ENCODE results near the gene RFX2. TPM values are rescaled to one million over a fixed set of nuclear protein-coding genes. Genes with fewer than 3 reads are reported as not detected.

The RFX2 gene
- total RNA-seq, 2 donors from 2014 or later = 6.6 to 11.0 TPM

DNA sequence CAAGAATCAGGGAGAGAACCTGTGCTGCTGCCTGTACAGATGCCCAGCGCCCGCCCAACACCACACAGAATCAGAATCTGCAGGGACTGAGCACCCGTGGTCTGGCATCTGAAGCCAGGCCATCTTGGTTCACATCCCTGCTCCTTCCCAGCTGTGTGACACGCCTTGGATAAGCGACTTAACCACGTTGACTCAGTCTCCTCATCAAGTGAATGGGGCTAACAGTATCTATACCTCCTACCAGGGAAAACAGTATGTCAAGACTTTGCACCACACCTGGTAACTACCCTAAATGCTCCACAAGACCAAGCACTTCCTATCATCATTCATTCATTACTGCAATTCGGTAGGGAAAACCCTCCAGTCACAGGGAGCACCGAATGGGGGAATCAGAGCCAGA lies 133.5 kb downstream of the RFX2 start:
- H3K9me3 Mint-ChIP-seq = no peaks in the 10 kb centered on the region
- TF ChIP-seq, protein P1, sequence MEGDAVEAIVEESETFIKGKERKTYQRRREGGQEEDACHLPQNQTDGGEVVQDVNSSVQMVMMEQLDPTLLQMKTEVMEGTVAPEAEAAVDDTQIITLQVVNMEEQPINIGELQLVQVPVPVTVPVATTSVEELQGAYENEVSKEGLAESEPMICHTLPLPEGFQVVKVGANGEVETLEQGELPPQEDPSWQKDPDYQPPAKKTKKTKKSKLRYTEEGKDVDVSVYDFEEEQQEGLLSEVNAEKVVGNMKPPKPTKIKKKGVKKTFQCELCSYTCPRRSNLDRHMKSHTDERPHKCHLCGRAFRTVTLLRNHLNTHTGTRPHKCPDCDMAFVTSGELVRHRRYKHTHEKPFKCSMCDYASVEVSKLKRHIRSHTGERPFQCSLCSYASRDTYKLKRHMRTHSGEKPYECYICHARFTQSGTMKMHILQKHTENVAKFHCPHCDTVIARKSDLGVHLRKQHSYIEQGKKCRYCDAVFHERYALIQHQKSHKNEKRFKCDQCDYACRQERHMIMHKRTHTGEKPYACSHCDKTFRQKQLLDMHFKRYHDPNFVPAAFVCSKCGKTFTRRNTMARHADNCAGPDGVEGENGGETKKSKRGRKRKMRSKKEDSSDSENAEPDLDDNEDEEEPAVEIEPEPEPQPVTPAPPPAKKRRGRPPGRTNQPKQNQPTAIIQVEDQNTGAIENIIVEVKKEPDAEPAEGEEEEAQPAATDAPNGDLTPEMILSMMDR (conservative IDR thresholded peaks at IDR 0.05) = no peak
- Histone ChIP-seq H3K4me1 (ENCODE audit: control insufficient read depth, insufficient read depth, low read length) (peaks cover 3% of the 10 kb centered on the region), H3K27me3 (ENCODE audit: control insufficient read depth, insufficient read depth, low read length, poor library complexity, severe bottlenecking) (no peaks in the 10 kb centered on the region), H3K4me3 (ENCODE audit: low read length) (peak overlapping the region; percentile 88), H3K36me3 (ENCODE audit: control insufficient read depth, insufficient read depth, low read length) (peaks cover 30% of the 10 kb centered on the region), H3K9me3 (ENCODE audit: control insufficient read depth, low read length) (no peaks in the 10 kb centered on the region), H3K9ac (ENCODE audit: extremely low read depth, low read length, poor library complexity, severe bottlenecking) (peak overlapping the region; percentile 90), H3K27ac (ENCODE audit: low read depth, low read length) (no peak overlapping the region)
- 57 to 68% methylated on average over 7 to 8 of the region's 8 CpGs for WGBS, 2 experiments (ENCODE audit: insufficient coverage in 1 of 2, insufficient read length in 1 of 2)
- H3K4me1 Mint-ChIP-seq = peaks cover 14% of the 10 kb centered on the region
- no peaks in the 10 kb centered on the region for H3K27me3 Mint-ChIP-seq (ENCODE audit: insufficient read depth)
- no peak for DNase-seq
- H3K27ac Mint-ChIP-seq = peak overlapping the region; percentile 94
- peak overlapping the region; percentile 93 for H3K4me3 Mint-ChIP-seq
- H3K36me3 Mint-ChIP-seq (ENCODE audit: low read depth) = peaks cover 16% of the 10 kb centered on the region

DNA sequence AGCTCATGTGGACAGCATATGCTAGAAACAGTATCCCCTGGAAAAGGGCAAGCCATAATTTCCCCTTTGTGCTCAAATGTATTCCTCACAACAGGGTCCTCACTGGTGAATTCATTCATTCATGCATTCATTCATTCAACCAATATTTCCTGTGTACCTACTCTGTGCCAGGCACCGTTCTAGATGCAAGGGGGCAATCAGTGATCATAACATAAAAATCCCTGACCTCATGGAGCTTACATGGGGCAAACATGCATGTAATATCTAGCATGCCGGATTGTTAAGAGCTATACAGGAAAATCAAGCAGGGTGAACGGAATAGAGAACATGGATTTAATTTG lies 134.9 kb downstream of the RFX2 start:
- WGBS, 2 experiments (ENCODE audit: insufficient coverage in 1 of 2, insufficient read length in 1 of 2) = 94% methylated on average over 3 of the region's 3 CpGs
- Histone ChIP-seq H3K27ac (ENCODE audit: low read depth, low read length) (no peak overlapping the region), H3K4me3 (ENCODE audit: low read length) (peak overlapping the region; percentile 3), H3K27me3 (ENCODE audit: control insufficient read depth, insufficient read depth, low read length, poor library complexity, severe bottlenecking) (no peaks in the 10 kb centered on the region), H3K9me3 (ENCODE audit: control insufficient read depth, low read length) (no peaks in the 10 kb centered on the region), H3K36me3 (ENCODE audit: control insufficient read depth, insufficient read depth, low read length) (peaks cover 34% of the 10 kb centered on the region), H3K4me1 (ENCODE audit: control insufficient read depth, insufficient read depth, low read length) (peaks cover 3% of the 10 kb centered on the region), H3K9ac (ENCODE audit: extremely low read depth, low read length, poor library complexity, severe bottlenecking) (no peak overlapping the region)
- H3K4me3 Mint-ChIP-seq = peak overlapping the region; percentile 93
- no peak for DNase-seq
- H3K36me3 Mint-ChIP-seq (ENCODE audit: low read depth) = peaks cover 19% of the 10 kb centered on the region
- no peaks in the 10 kb centered on the region for H3K9me3 Mint-ChIP-seq
- H3K4me1 Mint-ChIP-seq = peaks cover 14% of the 10 kb centered on the region
- H3K27ac Mint-ChIP-seq = no peak overlapping the region
- TF ChIP-seq, protein P1 (conservative IDR thresholded peaks at IDR 0.05) = no peak
- H3K27me3 Mint-ChIP-seq (ENCODE audit: insufficient read depth) = no peaks in the 10 kb centered on the region

DNA sequence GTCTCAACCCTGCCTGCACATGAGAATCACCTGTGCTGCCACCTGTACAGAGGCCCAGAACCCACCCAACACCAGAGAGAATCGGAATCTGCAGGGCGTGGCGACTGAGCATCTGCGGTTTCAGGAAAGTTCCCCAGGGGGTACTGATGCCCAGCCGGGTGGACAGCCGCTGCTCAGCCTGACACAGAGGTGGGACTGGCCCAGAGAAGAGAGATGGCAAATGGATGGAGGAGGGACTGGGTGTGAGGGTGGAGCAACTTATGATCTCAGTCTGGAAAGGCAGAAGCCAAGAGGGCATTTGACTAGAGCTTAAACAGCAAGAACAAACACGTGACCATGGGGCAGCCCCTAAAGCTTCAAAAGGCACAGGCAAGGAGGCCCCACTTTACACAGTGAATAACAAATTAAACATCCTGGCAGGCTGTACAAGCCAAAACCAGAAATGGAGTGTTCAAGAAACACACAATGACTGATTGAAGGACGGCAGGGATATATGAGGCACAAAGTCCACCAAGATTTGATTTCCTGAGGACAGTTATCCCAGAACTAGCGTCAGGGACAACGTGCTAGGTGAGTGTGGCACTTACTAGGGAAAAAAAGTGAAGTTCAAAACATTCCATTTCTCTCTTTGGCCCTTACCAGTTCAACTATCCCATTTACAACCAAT lies 135.4 kb downstream of the RFX2 start:
- Histone ChIP-seq H3K9ac (ENCODE audit: extremely low read depth, low read length, poor library complexity, severe bottlenecking) (no peak overlapping the region), H3K27ac (ENCODE audit: low read depth, low read length) (no peak overlapping the region), H3K36me3 (ENCODE audit: control insufficient read depth, insufficient read depth, low read length) (peaks cover 36% of the 10 kb centered on the region), H3K27me3 (ENCODE audit: control insufficient read depth, insufficient read depth, low read length, poor library complexity, severe bottlenecking) (no peaks in the 10 kb centered on the region), H3K9me3 (ENCODE audit: control insufficient read depth, low read length) (no peaks in the 10 kb centered on the region), H3K4me1 (ENCODE audit: control insufficient read depth, insufficient read depth, low read length) (peaks cover 3% of the 10 kb centered on the region), H3K4me3 (ENCODE audit: low read length) (no peak overlapping the region)
- DNase-seq = no peak
- no peak overlapping the region for H3K4me3 Mint-ChIP-seq
- 96 to 97% methylated on average over 4 to 10 of the region's 10 CpGs for WGBS, 2 experiments (ENCODE audit: insufficient coverage in 1 of 2, insufficient read length in 1 of 2)
- peaks cover 19% of the 10 kb centered on the region for H3K36me3 Mint-ChIP-seq (ENCODE audit: low read depth)
- TF ChIP-seq, protein P1 (conservative IDR thresholded peaks at IDR 0.05) = no peak
- peaks cover 14% of the 10 kb centered on the region for H3K4me1 Mint-ChIP-seq
- H3K9me3 Mint-ChIP-seq = no peaks in the 10 kb centered on the region
- no peak overlapping the region for H3K27ac Mint-ChIP-seq
- H3K27me3 Mint-ChIP-seq (ENCODE audit: insufficient read depth) = no peaks in the 10 kb centered on the region

Data from endodermal cell (in vitro differentiated cells).